ENCODE measurements around the gene PCDHAC1.

Gene PCDHAC1

GRCh38 chr5:140926443-140927227 lies 536 bp downstream of the PCDHAC1 start:
- no peaks in the 10 kb centered on the region for H3K36me3 ChIP-seq (ENCODE audit: control insufficient read depth, insufficient read depth, low read length)
- peak overlapping the region; percentile 77 for H3K4me3 ChIP-seq (ENCODE audit: low read depth, low read length)
- H3K27ac ChIP-seq = peak overlapping the region; percentile 87
- H3K4me2 ChIP-seq (ENCODE audit: low read length) = peak overlapping the region; percentile 90
- H3K9ac ChIP-seq = peak overlapping the region; percentile 61
- H3K79me2 ChIP-seq = peaks cover 4% of the 10 kb centered on the region
- peaks cover 6% of the 10 kb centered on the region for H3K4me1 ChIP-seq
- H3K9me3 ChIP-seq (ENCODE audit: control insufficient read depth, low read length) = no peaks in the 10 kb centered on the region
- TF ChIP-seq, protein P1, sequence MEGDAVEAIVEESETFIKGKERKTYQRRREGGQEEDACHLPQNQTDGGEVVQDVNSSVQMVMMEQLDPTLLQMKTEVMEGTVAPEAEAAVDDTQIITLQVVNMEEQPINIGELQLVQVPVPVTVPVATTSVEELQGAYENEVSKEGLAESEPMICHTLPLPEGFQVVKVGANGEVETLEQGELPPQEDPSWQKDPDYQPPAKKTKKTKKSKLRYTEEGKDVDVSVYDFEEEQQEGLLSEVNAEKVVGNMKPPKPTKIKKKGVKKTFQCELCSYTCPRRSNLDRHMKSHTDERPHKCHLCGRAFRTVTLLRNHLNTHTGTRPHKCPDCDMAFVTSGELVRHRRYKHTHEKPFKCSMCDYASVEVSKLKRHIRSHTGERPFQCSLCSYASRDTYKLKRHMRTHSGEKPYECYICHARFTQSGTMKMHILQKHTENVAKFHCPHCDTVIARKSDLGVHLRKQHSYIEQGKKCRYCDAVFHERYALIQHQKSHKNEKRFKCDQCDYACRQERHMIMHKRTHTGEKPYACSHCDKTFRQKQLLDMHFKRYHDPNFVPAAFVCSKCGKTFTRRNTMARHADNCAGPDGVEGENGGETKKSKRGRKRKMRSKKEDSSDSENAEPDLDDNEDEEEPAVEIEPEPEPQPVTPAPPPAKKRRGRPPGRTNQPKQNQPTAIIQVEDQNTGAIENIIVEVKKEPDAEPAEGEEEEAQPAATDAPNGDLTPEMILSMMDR (IDR thresholded peaks at IDR 0.05) = peak; percentile 91
- no peaks in the 10 kb centered on the region for H3K27me3 ChIP-seq (ENCODE audit: control insufficient read depth, insufficient read depth, low read length)
- H2AFZ ChIP-seq = peak overlapping the region; percentile 94

- Histone ChIP-seq H3K4me1 (peaks cover 6% of the 10 kb centered on the region), H3K27me3 (ENCODE audit: control insufficient read depth, insufficient read depth, low read length) (no peaks in the 10 kb centered on the region), H2AFZ (peak overlapping the region; percentile 94), H3K4me2 (ENCODE audit: low read length) (peak overlapping the region; percentile 90), H3K9me3 (ENCODE audit: control insufficient read depth, low read length) (no peaks in the 10 kb centered on the region), H3K27ac (peak overlapping the region; percentile 87), H3K9ac (peak overlapping the region; percentile 61), H3K4me3 (ENCODE audit: low read depth, low read length) (peak overlapping the region; percentile 77), H3K79me2 (peaks cover 4% of the 10 kb centered on the region), H3K36me3 (ENCODE audit: control insufficient read depth, insufficient read depth, low read length) (no peaks in the 10 kb centered on the region)
- TF ChIP-seq, protein P1 (IDR thresholded peaks at IDR 0.05) = no peak
Observed at GRCh38 chr5:140927228-140927573, 1.1 kb downstream of the PCDHAC1 start.

GRCh38 chr5:140934964-140935606 lies 9.0 kb downstream of the PCDHAC1 start:
- TF ChIP-seq, protein P1 (IDR thresholded peaks at IDR 0.05) = no peak
- peak overlapping the region; percentile 35 for H3K4me3 ChIP-seq (ENCODE audit: low read depth, low read length)
- H3K79me2 ChIP-seq = peaks cover 3% of the 10 kb centered on the region

DNA sequence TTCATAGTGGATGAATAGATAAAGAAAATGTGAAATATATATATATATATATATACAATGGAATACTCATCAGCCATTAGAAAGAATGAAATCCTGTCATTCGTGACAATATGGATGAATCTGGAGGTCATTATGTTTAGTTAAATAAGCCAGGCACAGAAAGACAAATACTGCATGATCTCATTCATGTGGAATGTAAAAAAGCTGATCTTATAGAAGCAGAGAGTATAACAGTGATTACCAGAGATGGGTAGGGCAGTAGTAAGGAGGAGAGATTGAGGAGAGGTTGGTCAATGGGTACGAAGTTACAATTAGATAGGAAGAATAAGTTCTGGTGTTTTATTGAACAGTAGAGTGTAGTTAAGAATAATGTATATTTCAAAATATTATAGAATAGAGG lies 20.5 kb downstream of the PCDHAC1 start:
- no peaks in the 10 kb centered on the region for H3K4me1 ChIP-seq
- H3K27ac ChIP-seq = no peak overlapping the region

More at GRCh38 chr5:140934964-140935606, 9.0 kb downstream of the PCDHAC1 start:
- H3K4me2 ChIP-seq (ENCODE audit: low read length) = peak overlapping the region; percentile 71
- no peak overlapping the region for H3K9ac ChIP-seq
- no peak overlapping the region for H2AFZ ChIP-seq
- no peaks in the 10 kb centered on the region for H3K36me3 ChIP-seq (ENCODE audit: control insufficient read depth, insufficient read depth, low read length)
- no peaks in the 10 kb centered on the region for H3K27me3 ChIP-seq (ENCODE audit: control insufficient read depth, insufficient read depth, low read length)
- H3K4me1 ChIP-seq = peaks cover 8% of the 10 kb centered on the region
- H3K9me3 ChIP-seq (ENCODE audit: control insufficient read depth, low read length) = no peaks in the 10 kb centered on the region
- H3K27ac ChIP-seq = peak overlapping the region; percentile 38

More for the DNA sequence above, 20.5 kb downstream of the PCDHAC1 start:
- no peak overlapping the region for H3K4me2 ChIP-seq (ENCODE audit: low read length)
- no peak overlapping the region for H3K9ac ChIP-seq
- no peak overlapping the region for H3K4me3 ChIP-seq (ENCODE audit: low read depth, low read length)
- no peaks in the 10 kb centered on the region for H3K36me3 ChIP-seq (ENCODE audit: control insufficient read depth, insufficient read depth, low read length)
- TF ChIP-seq, protein P1 (IDR thresholded peaks at IDR 0.05) = no peak
- peaks cover 10% of the 10 kb centered on the region for H3K79me2 ChIP-seq
- H3K9me3 ChIP-seq (ENCODE audit: control insufficient read depth, low read length) = no peaks in the 10 kb centered on the region
- H3K27me3 ChIP-seq (ENCODE audit: control insufficient read depth, insufficient read depth, low read length) = no peaks in the 10 kb centered on the region
- H2AFZ ChIP-seq = no peak overlapping the region
